ENCODE data around the gene ABAT.
"Not testable (repeated sequence)": the region's sequence is repeated elsewhere in the genome, so short reads cannot be mapped to it uniquely, and the experiment has no call there.

GRCh38 chr16:8705100-8705822, 30.8 kb downstream of the ABAT start:
- not testable (repeated sequence) for TF ChIP-seq CTCF (IDR thresholded peaks at IDR 0.05; ENCODE audit: low read depth, low read length); POLR2A (IDR thresholded peaks at IDR 0.05; ENCODE audit: extremely low read depth, insufficient read length); MAX (IDR thresholded peaks at IDR 0.05; ENCODE audit: low read depth, low read length); MYC (IDR thresholded peaks at IDR 0.05; ENCODE audit: low read depth, low read length)
